ENCODE data around the gene LRMDA. TPM values are rescaled to one million over a fixed set of nuclear protein-coding genes. Genes with fewer than 3 reads are reported as not detected.

LRMDA gene
- total and polyA plus RNA-seq, 2 donors (not counting 3 experiments of a cell fraction or from before 2014, with no cell fraction given) = 9.7 to 18.0 TPM

GRCh38 chr10:76185471-76186301, 754.3 kb downstream of the LRMDA start:
- Histone ChIP-seq H3K36me3 (ENCODE audit: control insufficient read depth in 2 of 2, extremely low read depth in 1 of 2, insufficient read depth in 2 of 2, low read length in 2 of 2) (no peaks in the 10 kb centered on the region), H3K9ac (replicated peaks; ENCODE audit: extremely low read depth, insufficient read depth, low read length) (no peak overlapping the region), H3K27me3 (ENCODE audit: control insufficient read depth in 2 of 2, insufficient read depth in 2 of 2, low read length in 2 of 2) (no peaks in the 10 kb centered on the region), H4K20me1 (replicated peaks; ENCODE audit: control insufficient read depth, extremely low read depth, insufficient read depth, low read length) (no peaks in the 10 kb centered on the region), H3K9me3 (replicated peaks; ENCODE audit: control insufficient read depth, insufficient read depth, low read length) (no peaks in the 10 kb centered on the region), H3K4me3 (replicated peaks in 1 of 3; ENCODE audit: insufficient read depth in 1 of 3, low read depth in 1 of 3, low read length in 3 of 3) (no peak overlapping the region), H2AFZ (ENCODE audit: low read depth, low read length) (no peak overlapping the region), H3K9me1 (replicated peaks; ENCODE audit: control insufficient read depth, extremely low read depth, insufficient read depth, low read length) (no peaks in the 10 kb centered on the region), H3K27ac (ENCODE audit: insufficient read depth, low read depth, low read length) (no peak overlapping the region), H3K4me2 (ENCODE audit: insufficient read depth, low read length) (no peak overlapping the region), H3K79me2 (ENCODE audit: control insufficient read depth, insufficient read depth, low read length) (no peaks in the 10 kb centered on the region), H3K4me1 (ENCODE audit: control insufficient read depth, extremely low read depth, insufficient read depth, low read length) (no peaks in the 10 kb centered on the region)
- POLR2A ChIA-PET = no interaction called here
- TF ChIP-seq CTCF (IDR thresholded peaks at IDR 0.05; ENCODE audit: extremely low read depth in 1 of 2, insufficient read depth in 1 of 2, low read depth in 1 of 2, low read length in 2 of 2) (no peak), GATA2 (IDR thresholded peaks at IDR 0.05; ENCODE audit: insufficient read depth, insufficient read length, low read depth, low read length) (no peak), POLR2AphosphoS5 (IDR thresholded peaks at IDR 0.05; ENCODE audit: insufficient read depth, low read depth, low read length) (no peak), EZH2 (IDR thresholded peaks at IDR 0.05; ENCODE audit: borderline replicate concordance, low read depth, low read length, severe bottlenecking) (no peak)
- DNase-seq (ENCODE audit: low read depth, low spot score) (no peak), FAIRE-seq (no peak)
- dilution Hi-C loops (cut with MboI; ENCODE audit: extremely low pct_ligation_motif_present, low sequenced_read_pairs) = no loop called here
- BruUV-seq (replicated peaks) = no TSS peak
- CTCF ChIA-PET = interaction anchor here (1.1 kb wide), 2 partner anchors 11 to 25 kb away, joined by 3 read pairs; no protein-coding TSS in a partner anchor
- intact Hi-C loops (cut with micrococcal nuclease) = no loop called here
